GM20431 (cell line): Measurements from ENCODE around the gene CHD5.

ENCODE experiments used
- in situ Hi-C: fragments of 300-500 bp; cut with MseI, MboI; formaldehyde crosslinking; loops from one replicate; pipeline ENCODE4 v1.15.0; 2020; ENCODE audit warnings: low sequenced_read_pairs; ENCODE audit not compliant: unreplicated experiment

The CHD5 gene

GRCh38 chr1:6177681-6178380, 2.3 kb downstream of the CHD5 start:
- in situ Hi-C loops, result no loop called here

GRCh38 chr1:6176779-6177178, 3.3 kb downstream of the CHD5 start:
- in situ Hi-C loops, result no loop called here

- in situ Hi-C loops, result no loop called here
These were observed 4.7 kb downstream of the CHD5 start for GRCh38 chr1:6175411-6175828.

- in situ Hi-C loops, result no loop called here
These were observed 5.3 kb downstream of the CHD5 start for GRCh38 chr1:6174621-6175410.

DNA sequence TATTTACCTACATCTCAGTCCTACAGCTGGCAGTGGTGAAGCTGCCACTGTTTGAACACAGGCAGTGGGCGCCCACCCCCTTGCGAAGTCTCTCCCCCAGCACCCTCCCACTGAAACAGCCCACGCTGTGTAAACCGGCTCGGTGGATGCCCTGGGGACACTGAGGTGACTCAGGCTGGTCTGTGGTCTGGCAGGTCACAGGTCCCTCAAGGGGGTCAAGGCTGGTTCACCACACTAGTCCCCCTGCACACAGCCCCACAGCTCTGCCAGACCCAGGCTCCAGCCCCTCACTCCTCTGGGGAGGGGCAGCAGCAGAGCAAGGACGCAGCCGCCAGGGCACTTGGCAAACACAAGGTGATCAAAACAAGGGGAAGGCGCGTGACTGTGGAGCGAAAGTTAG, 7.6 kb downstream of the CHD5 start:
- in situ Hi-C loops, result no loop called here

DNA sequence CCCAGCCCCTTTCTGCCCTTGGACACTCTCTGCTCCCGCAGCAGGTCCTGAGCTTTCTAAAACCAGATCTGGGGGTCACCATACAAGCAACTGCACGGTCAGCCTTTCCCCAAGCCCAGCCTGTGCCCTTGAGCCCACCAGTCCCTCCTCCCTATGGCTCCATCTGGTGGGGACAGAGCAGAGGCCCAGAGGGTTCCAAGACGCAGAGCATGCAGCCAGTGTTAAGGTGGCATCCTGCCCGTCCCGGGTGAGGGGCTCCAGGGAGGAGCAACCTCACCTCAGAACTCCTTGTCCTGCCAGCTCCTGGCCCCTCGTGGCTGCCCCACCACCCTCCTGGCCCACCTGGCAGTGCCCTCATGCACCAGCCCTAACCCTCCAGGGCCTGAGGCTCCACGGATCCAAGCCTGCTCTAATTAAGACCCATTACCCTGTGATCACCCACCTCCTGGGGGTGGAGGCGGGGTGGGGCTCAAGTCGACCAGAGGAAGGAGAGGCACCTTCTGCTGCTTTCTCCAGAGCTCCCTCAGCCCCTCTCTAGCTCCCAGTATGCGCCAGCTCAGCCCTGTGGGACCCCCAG, 8.5 kb downstream of the CHD5 start:
- in situ Hi-C loops, result no loop called here

DNA sequence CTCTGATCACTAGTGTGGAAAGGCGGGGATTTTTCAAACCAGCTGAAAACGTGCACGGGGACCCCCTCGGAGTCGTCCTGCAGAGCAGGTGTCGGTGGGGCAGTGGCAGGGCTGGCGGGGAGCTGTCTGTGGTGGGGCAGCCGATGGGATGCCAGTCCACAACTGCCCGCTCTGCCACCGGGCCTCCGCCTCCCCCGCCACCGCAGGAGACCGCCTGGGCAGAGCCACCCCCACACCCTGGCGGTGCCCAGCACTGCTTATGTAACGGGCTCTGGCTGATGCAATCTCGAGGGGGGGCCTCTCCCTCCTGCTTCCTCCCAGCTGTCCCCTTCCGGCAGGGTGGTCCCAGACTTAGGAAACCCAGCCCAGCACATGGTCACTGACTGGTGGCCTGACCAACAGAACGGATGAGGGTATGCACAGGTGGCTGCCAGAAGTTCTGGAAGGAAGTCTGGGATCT, 9.3 kb downstream of the CHD5 start:
- in situ Hi-C loops, result no loop called here

DNA sequence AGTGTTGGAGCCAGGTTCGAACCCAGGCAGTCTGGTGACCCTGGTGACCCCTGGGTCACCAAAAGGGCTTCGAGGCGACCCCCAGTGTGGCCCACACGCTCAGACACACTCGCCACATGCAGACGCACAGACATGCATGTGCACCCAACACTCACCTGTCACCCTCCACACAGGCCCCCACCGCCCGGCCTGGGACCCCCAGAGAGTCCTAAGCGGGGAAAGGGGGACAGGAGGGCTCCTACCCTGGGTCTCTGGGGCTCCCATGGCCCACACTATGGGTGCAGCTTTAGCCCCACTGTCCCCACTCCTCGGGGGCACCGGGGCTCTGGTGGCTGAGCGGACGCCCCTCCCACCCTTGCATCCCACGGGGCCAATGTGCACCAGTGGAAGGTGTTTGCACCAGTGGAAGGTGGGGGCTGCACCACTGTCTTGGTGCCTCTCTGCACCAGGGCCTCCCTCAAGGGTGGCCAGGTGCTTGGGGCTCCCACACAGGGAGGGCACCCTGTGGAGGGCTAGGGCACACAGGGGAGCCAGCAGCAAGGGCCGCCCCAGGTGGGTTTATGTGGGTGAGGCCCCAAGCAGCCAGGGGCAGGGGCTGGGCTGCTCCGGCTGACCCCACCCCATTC, 9.9 kb downstream of the CHD5 start:
- in situ Hi-C loops, result no loop called here

- in situ Hi-C loops, result no loop called here
These were observed 11.1 kb downstream of the CHD5 start for GRCh38 chr1:6168947-6169586.

- in situ Hi-C loops, result no loop called here
These were observed 12.5 kb downstream of the CHD5 start for GRCh38 chr1:6167391-6168303.

- in situ Hi-C loops, result no loop called here
These were observed 13.3 kb downstream of the CHD5 start for GRCh38 chr1:6166655-6167390.

DNA sequence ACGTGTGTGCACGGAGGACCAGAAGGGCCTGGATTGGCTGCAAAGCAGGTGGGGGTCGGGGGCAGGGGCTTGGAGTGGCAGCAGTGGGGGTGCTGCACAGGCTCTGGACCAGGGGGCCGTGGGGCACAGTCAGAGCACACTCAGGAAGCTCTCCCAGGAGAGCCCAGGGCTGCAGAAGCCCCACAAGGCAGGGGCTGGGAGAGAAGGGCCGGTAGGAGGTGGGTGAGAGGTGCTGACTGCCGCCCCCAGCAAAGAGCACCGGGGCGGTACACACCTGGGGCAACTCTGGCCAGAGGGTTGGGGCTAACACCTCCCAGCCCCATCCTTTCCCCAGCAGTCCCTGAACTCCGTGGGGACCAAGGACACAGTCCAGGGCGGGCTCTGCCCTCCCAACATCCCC, 13.9 kb downstream of the CHD5 start:
- in situ Hi-C loops, result no loop called here

- in situ Hi-C loops, result no loop called here
These were observed 14.6 kb downstream of the CHD5 start for GRCh38 chr1:6165441-6165985.

- in situ Hi-C loops, result no loop called here
These were observed 15.1 kb downstream of the CHD5 start for GRCh38 chr1:6165027-6165426.

GRCh38 chr1:6163973-6164617, 16.0 kb downstream of the CHD5 start:
- in situ Hi-C loops, result no loop called here

GRCh38 chr1:6163191-6163972, 16.7 kb downstream of the CHD5 start:
- in situ Hi-C loops, result no loop called here

DNA sequence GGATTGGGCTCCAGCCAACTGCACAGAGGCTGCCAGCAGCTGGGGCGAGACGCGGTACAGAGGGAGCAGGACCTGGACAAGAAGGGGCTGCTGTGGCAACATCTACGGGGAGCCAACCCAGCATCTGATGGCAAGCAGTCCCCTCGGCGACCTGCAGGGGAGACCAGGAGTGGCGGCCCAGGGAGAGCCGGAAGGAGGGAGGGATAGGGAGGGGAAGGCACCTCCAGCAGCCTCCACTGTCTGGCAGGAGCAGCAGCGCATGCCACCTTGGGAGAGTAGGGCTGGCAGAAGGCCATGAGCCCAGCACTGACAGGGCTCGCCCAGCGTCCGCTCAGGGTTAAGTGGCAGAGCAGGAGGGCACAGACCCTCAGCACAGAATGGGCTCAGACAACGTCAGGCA, 17.3 kb downstream of the CHD5 start:
- in situ Hi-C loops, result no loop called here
